ENCODE results near the gene PKP1. TPM values are rescaled to one million over a fixed set of nuclear protein-coding genes. Genes with fewer than 3 reads are reported as not detected.

The PKP1 gene
- total and polyA plus RNA-seq, 2 experiments from 2014 or later = 0.03 TPM; not detected in 1

- H3K9me3 ChIP-seq (ENCODE audit: low read depth) = no peaks in the 10 kb centered on the region
- no peak for DNase-seq (ENCODE audit: low read depth in 1 of 2, low spot score in 1 of 2)
- no peaks in the 10 kb centered on the region for H3K27me3 ChIP-seq
- H3K27ac ChIP-seq = no peak overlapping the region
- H3K36me3 ChIP-seq = no peaks in the 10 kb centered on the region
- no peaks in the 10 kb centered on the region for H3K4me1 ChIP-seq (ENCODE audit: low read depth)
- no peak overlapping the region for H3K4me3 ChIP-seq
- no peak for TF ChIP-seq CTCF (IDR thresholded peaks at IDR 0.05; ENCODE audit: low read depth, low read length)
These were observed 33.2 kb downstream of the PKP1 start for GRCh38 chr1:201316556-201316955.

- no peak overlapping the region for H3K27ac ChIP-seq
- no peak for DNase-seq (ENCODE audit: low read depth in 1 of 2, low spot score in 1 of 2)
- H3K4me1 ChIP-seq (ENCODE audit: low read depth) = no peaks in the 10 kb centered on the region
- H3K27me3 ChIP-seq = no peaks in the 10 kb centered on the region
- H3K9me3 ChIP-seq (ENCODE audit: low read depth) = no peaks in the 10 kb centered on the region
- no peaks in the 10 kb centered on the region for H3K36me3 ChIP-seq
- TF ChIP-seq CTCF (IDR thresholded peaks at IDR 0.05; ENCODE audit: low read depth, low read length) = no peak
- H3K4me3 ChIP-seq = no peak overlapping the region
These were observed 34.2 kb downstream of the PKP1 start for GRCh38 chr1:201317551-201317950.

GRCh38 chr1:201318504-201319340 lies 35.4 kb downstream of the PKP1 start:
- Histone ChIP-seq H3K27me3 (no peaks in the 10 kb centered on the region), H3K9me3 (ENCODE audit: low read depth) (no peaks in the 10 kb centered on the region), H3K36me3 (no peaks in the 10 kb centered on the region), H3K4me3 (no peak overlapping the region), H3K4me1 (ENCODE audit: low read depth) (no peaks in the 10 kb centered on the region), H3K27ac (no peak overlapping the region)
- no peak for DNase-seq (ENCODE audit: low read depth in 1 of 2, low spot score in 1 of 2)
- TF ChIP-seq CTCF (IDR thresholded peaks at IDR 0.05; ENCODE audit: low read depth, low read length) = no peak

- no peaks in the 10 kb centered on the region for H3K27me3 ChIP-seq
These were observed 36.3 kb downstream of the PKP1 start for GRCh38 chr1:201319631-201320030.

GRCh38 chr1:201320168-201320788 lies 37.0 kb downstream of the PKP1 start:
- Histone ChIP-seq H3K4me3 (no peak overlapping the region), H3K9me3 (ENCODE audit: low read depth) (no peaks in the 10 kb centered on the region), H3K27ac (no peak overlapping the region), H3K4me1 (ENCODE audit: low read depth) (no peaks in the 10 kb centered on the region), H3K36me3 (no peaks in the 10 kb centered on the region), H3K27me3 (no peaks in the 10 kb centered on the region)
- no peak for DNase-seq (ENCODE audit: low read depth in 1 of 2, low spot score in 1 of 2)
- no peak for TF ChIP-seq CTCF (IDR thresholded peaks at IDR 0.05; ENCODE audit: low read depth, low read length)

More at GRCh38 chr1:201319631-201320030, 36.3 kb downstream of the PKP1 start:
- no peaks in the 10 kb centered on the region for H3K9me3 ChIP-seq (ENCODE audit: low read depth)
- no peak for TF ChIP-seq CTCF (IDR thresholded peaks at IDR 0.05; ENCODE audit: low read depth, low read length)
- no peak overlapping the region for H3K4me3 ChIP-seq
- no peaks in the 10 kb centered on the region for H3K36me3 ChIP-seq
- no peak for DNase-seq (ENCODE audit: low read depth in 1 of 2, low spot score in 1 of 2)
- H3K27ac ChIP-seq = no peak overlapping the region
- H3K4me1 ChIP-seq (ENCODE audit: low read depth) = no peaks in the 10 kb centered on the region

All from cardiac muscle cell (in vitro differentiated cells and primary cell).